Gastrocnemius medialis (tissue), 4 donors: ENCODE measurements around the gene CPZ.

Experiments
- POLR2A ChIP-seq, 2 donors: fragments of 450-650 bp; IDR thresholded peaks; one replicate each; pipeline ENCODE4 v1.6.1; 2017; ENCODE audit warnings: antibody characterized with exemption in 2 of 2, mild to moderate bottlenecking in 2 of 2, moderate library complexity in 2 of 2
- TF ChIP-seq, protein P1 (sequence below), 5 experiments: fragments of 450-650 bp in 3 of 5; fragments of 200-600 bp in 2 of 5; sonication (generic) in 2 of 5; IDR thresholded peaks in 4 of 5; conservative IDR thresholded peaks in 1 of 5; 1 replicate in 4 of 5; 2 replicates in 1 of 5; pipeline ENCODE4 v1.5.1; 2016 to 2019; ENCODE audit warnings: antibody characterized with exemption in 5 of 5, mild to moderate bottlenecking in 3 of 5, moderate library complexity in 3 of 5

DNA sequence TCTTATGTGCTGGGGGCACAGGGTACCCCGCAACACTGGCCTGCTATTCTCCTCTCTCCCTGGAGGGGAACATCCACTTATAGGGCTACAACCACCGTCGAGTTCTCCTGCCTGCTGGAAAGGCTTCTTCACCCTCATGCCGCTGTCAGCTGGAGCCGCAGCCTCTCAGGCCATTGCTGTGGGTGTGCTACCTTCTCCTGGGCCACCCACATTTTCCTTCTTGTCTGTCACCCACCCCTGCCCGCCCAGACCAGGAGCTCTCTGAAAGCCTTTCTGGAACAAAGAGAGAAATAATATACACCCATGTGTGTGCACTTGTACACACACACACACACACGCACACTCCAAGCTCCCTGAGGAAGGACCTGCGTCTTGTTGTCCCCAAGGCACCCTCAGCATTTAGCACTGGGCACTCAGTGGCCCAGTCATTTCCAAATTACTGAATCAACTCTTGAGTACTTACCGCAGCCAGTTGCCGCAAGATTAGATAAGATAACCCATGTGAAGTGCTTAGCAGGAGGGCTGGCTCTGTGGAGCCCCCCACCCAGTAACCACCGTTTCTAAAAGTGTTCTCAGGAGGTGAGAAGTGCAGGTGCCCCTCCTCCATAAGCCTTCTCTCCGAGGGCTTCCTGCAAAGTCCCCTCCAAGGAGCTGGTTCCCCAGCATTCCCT lies 50.2 kb downstream of the CPZ start:
- TF ChIP-seq, protein P1, sequence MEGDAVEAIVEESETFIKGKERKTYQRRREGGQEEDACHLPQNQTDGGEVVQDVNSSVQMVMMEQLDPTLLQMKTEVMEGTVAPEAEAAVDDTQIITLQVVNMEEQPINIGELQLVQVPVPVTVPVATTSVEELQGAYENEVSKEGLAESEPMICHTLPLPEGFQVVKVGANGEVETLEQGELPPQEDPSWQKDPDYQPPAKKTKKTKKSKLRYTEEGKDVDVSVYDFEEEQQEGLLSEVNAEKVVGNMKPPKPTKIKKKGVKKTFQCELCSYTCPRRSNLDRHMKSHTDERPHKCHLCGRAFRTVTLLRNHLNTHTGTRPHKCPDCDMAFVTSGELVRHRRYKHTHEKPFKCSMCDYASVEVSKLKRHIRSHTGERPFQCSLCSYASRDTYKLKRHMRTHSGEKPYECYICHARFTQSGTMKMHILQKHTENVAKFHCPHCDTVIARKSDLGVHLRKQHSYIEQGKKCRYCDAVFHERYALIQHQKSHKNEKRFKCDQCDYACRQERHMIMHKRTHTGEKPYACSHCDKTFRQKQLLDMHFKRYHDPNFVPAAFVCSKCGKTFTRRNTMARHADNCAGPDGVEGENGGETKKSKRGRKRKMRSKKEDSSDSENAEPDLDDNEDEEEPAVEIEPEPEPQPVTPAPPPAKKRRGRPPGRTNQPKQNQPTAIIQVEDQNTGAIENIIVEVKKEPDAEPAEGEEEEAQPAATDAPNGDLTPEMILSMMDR (IDR thresholded peaks at IDR 0.05 in 4 of 5, conservative IDR thresholded peaks at IDR 0.05 in 1 of 5) = no peak
- no peak for TF ChIP-seq POLR2A (IDR thresholded peaks at IDR 0.05)
